ENCODE measurements around the gene RASAL1.

GRCh38 chr12:113097716-113098440, 37.7 kb downstream of the RASAL1 start:
- TF ChIP-seq CTCF (tag by site-specific recombination; IDR thresholded peaks at IDR 0.05) (no peak), ZBTB20 (tag by site-specific recombination; IDR thresholded peaks at IDR 0.05) (no peak), ZNF560 (tag by site-specific recombination; IDR thresholded peaks at IDR 0.05; ENCODE audit: borderline replicate concordance) (no peak), ZBTB1 (tag by site-specific recombination; IDR thresholded peaks at IDR 0.05) (no peak)
- TF ChIP-seq, protein P1, sequence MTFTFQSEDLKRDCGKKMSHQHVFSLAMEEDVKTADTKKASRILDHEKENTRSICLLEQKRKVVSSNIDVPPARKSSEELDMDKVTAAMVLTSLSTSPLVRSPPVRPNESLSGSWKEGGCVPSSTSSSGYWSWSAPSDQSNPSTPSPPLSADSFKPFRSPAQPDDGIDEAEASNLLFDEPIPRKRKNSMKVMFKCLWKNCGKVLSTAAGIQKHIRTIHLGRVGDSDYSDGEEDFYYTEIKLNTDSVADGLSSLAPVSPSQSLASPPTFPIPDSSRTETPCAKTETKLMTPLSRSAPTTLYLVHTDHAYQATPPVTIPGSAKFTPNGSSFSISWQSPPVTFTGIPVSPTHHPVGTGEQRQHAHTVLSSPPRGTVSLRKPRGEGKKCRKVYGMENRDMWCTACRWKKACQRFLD (tag by site-specific recombination; IDR thresholded peaks at IDR 0.05) = no peak
